ENCODE results near the gene FARS2.

The FARS2 gene

DNA sequence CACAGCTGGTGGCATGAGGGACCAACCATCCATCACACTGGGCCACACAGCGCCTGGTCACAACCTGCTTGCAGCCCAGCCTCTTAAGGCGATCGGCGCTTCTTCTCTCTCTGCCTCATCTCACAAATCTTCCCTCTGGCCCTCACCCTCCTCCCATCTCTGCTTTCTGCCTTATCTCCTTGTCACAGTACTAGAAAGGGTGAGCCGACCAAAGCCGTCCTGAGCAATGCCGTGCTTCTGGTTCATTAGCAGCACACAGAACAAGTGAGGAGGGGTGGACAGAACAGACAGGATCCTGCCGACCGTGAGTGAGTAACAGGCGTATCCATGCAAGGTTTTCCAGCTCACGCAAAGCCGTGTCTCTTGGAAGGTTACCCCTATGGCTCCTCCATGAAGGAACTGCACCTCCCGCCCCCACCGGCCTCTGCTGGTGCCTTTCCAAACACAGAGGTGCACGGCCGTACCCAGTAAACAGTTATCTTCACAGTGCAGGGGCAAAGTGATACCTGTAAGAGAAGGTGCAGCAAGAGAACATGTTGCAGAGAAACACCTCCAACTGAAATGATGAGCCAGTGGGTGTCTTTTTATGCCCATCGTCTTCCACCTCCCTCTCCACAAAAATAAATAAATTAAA lies 331.7 kb downstream of the FARS2 start:
- no peaks in the 10 kb centered on the region for H3K27me3 ChIP-seq (ENCODE audit: control insufficient read depth, insufficient read depth, low read length)
- no peak overlapping the region for H3K4me3 ChIP-seq (ENCODE audit: low read depth, low read length)
- H3K27ac ChIP-seq (ENCODE audit: low read depth, low read length): no peak overlapping the region
- H3K4me1 ChIP-seq (ENCODE audit: control insufficient read depth, insufficient read depth, low read length): no peaks in the 10 kb centered on the region
- H3K36me3 ChIP-seq (ENCODE audit: control insufficient read depth, insufficient read depth, low read length): no peaks in the 10 kb centered on the region
- no peak overlapping the region for H3K9ac ChIP-seq (ENCODE audit: low read depth, low read length)
- no peaks in the 10 kb centered on the region for H3K9me3 ChIP-seq (ENCODE audit: control insufficient read depth, insufficient read depth, low read length)

- H3K4me1 ChIP-seq (ENCODE audit: control insufficient read depth, insufficient read depth, low read length): no peaks in the 10 kb centered on the region
- H3K27ac ChIP-seq (ENCODE audit: low read depth, low read length): no peak overlapping the region
- H3K27me3 ChIP-seq (ENCODE audit: control insufficient read depth, insufficient read depth, low read length): no peaks in the 10 kb centered on the region
- H3K9ac ChIP-seq (ENCODE audit: low read depth, low read length): no peak overlapping the region
- H3K4me3 ChIP-seq (ENCODE audit: low read depth, low read length): no peak overlapping the region
- H3K9me3 ChIP-seq (ENCODE audit: control insufficient read depth, insufficient read depth, low read length): no peaks in the 10 kb centered on the region
- no peaks in the 10 kb centered on the region for H3K36me3 ChIP-seq (ENCODE audit: control insufficient read depth, insufficient read depth, low read length)
Measured at GRCh38 chr6:5595184-5595583, 333.9 kb downstream of the FARS2 start.

- Histone ChIP-seq H3K9ac (ENCODE audit: low read depth, low read length) (no peak overlapping the region), H3K4me3 (ENCODE audit: low read depth, low read length) (no peak overlapping the region), H3K27ac (ENCODE audit: low read depth, low read length) (no peak overlapping the region), H3K9me3 (ENCODE audit: control insufficient read depth, insufficient read depth, low read length) (no peaks in the 10 kb centered on the region), H3K27me3 (ENCODE audit: control insufficient read depth, insufficient read depth, low read length) (no peaks in the 10 kb centered on the region), H3K36me3 (ENCODE audit: control insufficient read depth, insufficient read depth, low read length) (no peaks in the 10 kb centered on the region), H3K4me1 (ENCODE audit: control insufficient read depth, insufficient read depth, low read length) (no peaks in the 10 kb centered on the region)
Measured at GRCh38 chr6:5597413-5597812, 336.1 kb downstream of the FARS2 start.

DNA sequence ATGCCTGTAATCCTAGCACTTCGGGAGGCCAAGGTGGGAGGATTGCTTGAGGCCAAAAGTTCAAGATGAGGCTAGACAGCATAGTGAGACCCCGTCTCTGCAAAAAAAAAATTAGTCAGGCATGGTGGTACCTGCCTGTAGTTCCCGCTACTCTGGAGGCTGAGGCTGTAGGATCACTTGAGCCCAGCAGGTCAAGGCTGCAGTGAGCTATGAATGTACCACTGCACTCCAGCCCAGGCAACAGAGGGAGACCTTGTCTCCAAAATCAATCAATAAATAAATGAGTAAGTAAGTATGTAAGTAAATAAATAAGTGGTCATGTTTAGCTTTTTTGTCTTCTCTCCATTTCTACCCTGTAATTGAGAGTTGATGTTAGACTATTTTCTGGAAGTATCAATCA lies 336.8 kb downstream of the FARS2 start:
- Histone ChIP-seq H3K9me3 (ENCODE audit: control insufficient read depth, insufficient read depth, low read length) (no peaks in the 10 kb centered on the region), H3K27ac (ENCODE audit: low read depth, low read length) (no peak overlapping the region), H3K4me3 (ENCODE audit: low read depth, low read length) (no peak overlapping the region), H3K27me3 (ENCODE audit: control insufficient read depth, insufficient read depth, low read length) (no peaks in the 10 kb centered on the region), H3K36me3 (ENCODE audit: control insufficient read depth, insufficient read depth, low read length) (no peaks in the 10 kb centered on the region), H3K9ac (ENCODE audit: low read depth, low read length) (no peak overlapping the region), H3K4me1 (ENCODE audit: control insufficient read depth, insufficient read depth, low read length) (no peaks in the 10 kb centered on the region)

GRCh38 chr6:5599127-5599526 lies 337.8 kb downstream of the FARS2 start:
- Histone ChIP-seq H3K4me3 (ENCODE audit: low read depth, low read length) (no peak overlapping the region), H3K27ac (ENCODE audit: low read depth, low read length) (no peak overlapping the region), H3K9me3 (ENCODE audit: control insufficient read depth, insufficient read depth, low read length) (no peaks in the 10 kb centered on the region)

DNA sequence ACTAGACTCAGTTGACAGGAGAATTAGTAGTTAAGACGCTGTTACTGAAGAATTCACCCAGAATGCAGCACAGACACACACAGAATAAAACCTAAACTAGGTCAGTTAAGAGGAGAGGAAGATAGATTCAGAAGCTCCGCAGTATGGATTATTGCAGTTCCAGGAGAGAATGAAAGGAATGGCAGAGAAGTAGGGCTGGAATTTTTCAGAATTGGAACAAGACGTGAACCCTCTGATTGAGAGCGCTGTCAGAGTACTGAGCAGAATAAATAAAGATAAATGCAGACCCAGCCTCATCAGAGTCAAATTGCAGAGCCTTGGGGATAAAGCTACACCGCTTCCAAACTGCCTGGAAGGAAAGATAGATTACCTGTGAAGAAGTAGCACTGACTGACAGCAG lies 344.6 kb downstream of the FARS2 start:
- H3K4me1 ChIP-seq (ENCODE audit: control insufficient read depth, insufficient read depth, low read length): no peaks in the 10 kb centered on the region
- no peaks in the 10 kb centered on the region for H3K27me3 ChIP-seq (ENCODE audit: control insufficient read depth, insufficient read depth, low read length)
- H3K36me3 ChIP-seq (ENCODE audit: control insufficient read depth, insufficient read depth, low read length): no peaks in the 10 kb centered on the region
- no peak overlapping the region for H3K27ac ChIP-seq (ENCODE audit: low read depth, low read length)
- H3K9ac ChIP-seq (ENCODE audit: low read depth, low read length): no peak overlapping the region
- H3K4me3 ChIP-seq (ENCODE audit: low read depth, low read length): no peak overlapping the region
- no peaks in the 10 kb centered on the region for H3K9me3 ChIP-seq (ENCODE audit: control insufficient read depth, insufficient read depth, low read length)

More at GRCh38 chr6:5599127-5599526, 337.8 kb downstream of the FARS2 start:
- H3K27me3 ChIP-seq (ENCODE audit: control insufficient read depth, insufficient read depth, low read length): no peaks in the 10 kb centered on the region
- H3K36me3 ChIP-seq (ENCODE audit: control insufficient read depth, insufficient read depth, low read length): no peaks in the 10 kb centered on the region
- no peaks in the 10 kb centered on the region for H3K4me1 ChIP-seq (ENCODE audit: control insufficient read depth, insufficient read depth, low read length)
- H3K9ac ChIP-seq (ENCODE audit: low read depth, low read length): no peak overlapping the region

- H3K4me3 ChIP-seq (ENCODE audit: low read depth, low read length): no peak overlapping the region
- H3K36me3 ChIP-seq (ENCODE audit: control insufficient read depth, insufficient read depth, low read length): no peaks in the 10 kb centered on the region
- H3K4me1 ChIP-seq (ENCODE audit: control insufficient read depth, insufficient read depth, low read length): no peaks in the 10 kb centered on the region
- H3K9me3 ChIP-seq (ENCODE audit: control insufficient read depth, insufficient read depth, low read length): no peaks in the 10 kb centered on the region
- no peak overlapping the region for H3K27ac ChIP-seq (ENCODE audit: low read depth, low read length)
- no peak overlapping the region for H3K9ac ChIP-seq (ENCODE audit: low read depth, low read length)
- H3K27me3 ChIP-seq (ENCODE audit: control insufficient read depth, insufficient read depth, low read length): no peaks in the 10 kb centered on the region
Measured at GRCh38 chr6:5606546-5606945, 345.2 kb downstream of the FARS2 start.

- no peak overlapping the region for H3K9ac ChIP-seq (ENCODE audit: low read depth, low read length)
- no peaks in the 10 kb centered on the region for H3K4me1 ChIP-seq (ENCODE audit: control insufficient read depth, insufficient read depth, low read length)
- H3K27me3 ChIP-seq (ENCODE audit: control insufficient read depth, insufficient read depth, low read length): no peaks in the 10 kb centered on the region
- H3K9me3 ChIP-seq (ENCODE audit: control insufficient read depth, insufficient read depth, low read length): no peaks in the 10 kb centered on the region
- no peaks in the 10 kb centered on the region for H3K36me3 ChIP-seq (ENCODE audit: control insufficient read depth, insufficient read depth, low read length)
- no peak overlapping the region for H3K27ac ChIP-seq (ENCODE audit: low read depth, low read length)
- H3K4me3 ChIP-seq (ENCODE audit: low read depth, low read length): no peak overlapping the region
Measured at GRCh38 chr6:5610640-5611039, 349.3 kb downstream of the FARS2 start.

DNA sequence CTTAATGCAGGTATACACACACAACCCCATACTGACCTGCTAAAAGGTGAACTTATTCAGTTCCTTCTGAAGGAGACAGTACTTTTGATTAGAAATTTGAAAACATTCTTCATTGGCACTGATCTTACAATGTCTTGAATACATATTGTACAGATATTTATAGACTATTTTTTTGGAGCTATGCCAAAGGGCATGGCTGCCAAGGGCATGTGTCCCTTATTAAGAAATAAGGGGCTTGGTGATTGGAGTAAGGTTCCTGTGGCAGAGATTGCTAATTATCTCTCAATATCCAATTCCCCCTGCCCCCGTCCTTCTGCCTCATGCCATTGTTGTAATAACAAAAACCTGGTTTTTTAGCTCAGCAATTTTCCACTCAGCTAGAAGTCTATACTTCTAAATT lies 355.9 kb downstream of the FARS2 start:
- Histone ChIP-seq H3K27me3 (ENCODE audit: control insufficient read depth, insufficient read depth, low read length) (no peaks in the 10 kb centered on the region), H3K4me3 (ENCODE audit: low read depth, low read length) (no peak overlapping the region), H3K9me3 (ENCODE audit: control insufficient read depth, insufficient read depth, low read length) (no peaks in the 10 kb centered on the region), H3K27ac (ENCODE audit: low read depth, low read length) (no peak overlapping the region), H3K4me1 (ENCODE audit: control insufficient read depth, insufficient read depth, low read length) (no peaks in the 10 kb centered on the region), H3K36me3 (ENCODE audit: control insufficient read depth, insufficient read depth, low read length) (no peaks in the 10 kb centered on the region), H3K9ac (ENCODE audit: low read depth, low read length) (no peak overlapping the region)

- H3K9me3 ChIP-seq (ENCODE audit: control insufficient read depth, insufficient read depth, low read length): no peaks in the 10 kb centered on the region
- no peaks in the 10 kb centered on the region for H3K4me1 ChIP-seq (ENCODE audit: control insufficient read depth, insufficient read depth, low read length)
- H3K36me3 ChIP-seq (ENCODE audit: control insufficient read depth, insufficient read depth, low read length): no peaks in the 10 kb centered on the region
- H3K27me3 ChIP-seq (ENCODE audit: control insufficient read depth, insufficient read depth, low read length): no peaks in the 10 kb centered on the region
- no peak overlapping the region for H3K4me3 ChIP-seq (ENCODE audit: low read depth, low read length)
- no peak overlapping the region for H3K9ac ChIP-seq (ENCODE audit: low read depth, low read length)
- no peak overlapping the region for H3K27ac ChIP-seq (ENCODE audit: low read depth, low read length)
Measured at GRCh38 chr6:5619249-5619648, 357.9 kb downstream of the FARS2 start.

GRCh38 chr6:5622276-5623005 lies 361.1 kb downstream of the FARS2 start:
- Histone ChIP-seq H3K9me3 (ENCODE audit: control insufficient read depth, insufficient read depth, low read length) (no peaks in the 10 kb centered on the region), H3K27ac (ENCODE audit: low read depth, low read length) (no peak overlapping the region), H3K4me1 (ENCODE audit: control insufficient read depth, insufficient read depth, low read length) (peaks cover under 1% of the 10 kb centered on the region; the same call in 1 of the 2 replicates), H3K27me3 (ENCODE audit: control insufficient read depth, insufficient read depth, low read length) (no peaks in the 10 kb centered on the region), H3K4me3 (ENCODE audit: low read depth, low read length) (no peak overlapping the region), H3K36me3 (ENCODE audit: control insufficient read depth, insufficient read depth, low read length) (no peaks in the 10 kb centered on the region), H3K9ac (ENCODE audit: low read depth, low read length) (no peak overlapping the region)
